ENCODE measurements around the gene RHOT1. TPM values are rescaled to one million over a fixed set of nuclear protein-coding genes. Genes with fewer than 3 reads are reported as not detected.

Gene RHOT1
- total RNA-seq, 1 donor from 2014 or later: 76.4 TPM

DNA sequence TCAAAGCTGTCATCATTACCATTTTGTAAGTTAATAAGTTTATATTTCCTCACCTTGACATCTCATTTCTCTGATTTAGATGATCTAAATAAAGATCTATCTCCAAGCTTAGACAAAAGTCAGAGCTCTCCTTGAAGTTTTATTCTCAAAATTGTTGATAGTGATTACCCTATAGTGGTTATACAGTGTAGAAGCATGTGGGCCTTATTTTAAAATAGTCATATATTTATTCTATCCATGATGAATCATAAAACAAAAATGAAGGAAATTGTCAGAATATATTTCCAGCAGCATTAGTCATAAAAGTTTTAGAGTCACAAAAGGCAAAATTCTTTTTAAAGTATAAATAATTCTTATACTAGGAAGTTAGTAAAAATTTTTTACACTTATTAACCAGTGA is 49.0 kb downstream of the RHOT1 start:
- no peaks in the 10 kb centered on the region for H3K9me3 Mint-ChIP-seq

DNA sequence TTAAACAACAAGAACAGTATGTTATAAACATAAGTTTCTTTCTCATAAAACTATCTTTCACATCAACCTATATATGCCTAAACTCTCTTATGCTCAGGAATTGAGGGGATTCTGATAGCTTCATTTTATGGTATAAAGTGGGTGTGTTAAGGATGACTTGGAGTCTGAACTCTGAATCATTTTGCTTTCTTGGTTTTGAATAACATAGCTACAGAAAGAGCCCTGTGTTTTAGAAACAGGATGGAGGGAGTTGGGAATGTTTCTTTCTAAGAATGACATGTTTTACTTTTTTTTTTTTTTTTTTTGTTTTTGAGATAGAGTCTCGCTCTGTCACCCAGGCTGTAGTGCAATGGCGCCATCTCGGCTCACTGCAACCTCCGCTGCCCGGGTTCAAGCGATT is 50.1 kb downstream of the RHOT1 start:
- H3K36me3 Mint-ChIP-seq: peaks cover 20% of the 10 kb centered on the region
- H3K27me3 ChIP-seq: no peaks in the 10 kb centered on the region
- H3K36me3 ChIP-seq: no peaks in the 10 kb centered on the region
- no peak overlapping the region for H3K9ac ChIP-seq
- H3K4me3 ChIP-seq: no peak overlapping the region
- peaks cover 5% of the 10 kb centered on the region for H3K27me3 Mint-ChIP-seq (ENCODE audit: insufficient read depth, low read depth)
- no peak overlapping the region for H3K4me2 ChIP-seq
- no peaks in the 10 kb centered on the region for H4K20me1 ChIP-seq (ENCODE audit: low read depth)
- no peak overlapping the region for H3K27ac ChIP-seq
- TF ChIP-seq, protein P1, sequence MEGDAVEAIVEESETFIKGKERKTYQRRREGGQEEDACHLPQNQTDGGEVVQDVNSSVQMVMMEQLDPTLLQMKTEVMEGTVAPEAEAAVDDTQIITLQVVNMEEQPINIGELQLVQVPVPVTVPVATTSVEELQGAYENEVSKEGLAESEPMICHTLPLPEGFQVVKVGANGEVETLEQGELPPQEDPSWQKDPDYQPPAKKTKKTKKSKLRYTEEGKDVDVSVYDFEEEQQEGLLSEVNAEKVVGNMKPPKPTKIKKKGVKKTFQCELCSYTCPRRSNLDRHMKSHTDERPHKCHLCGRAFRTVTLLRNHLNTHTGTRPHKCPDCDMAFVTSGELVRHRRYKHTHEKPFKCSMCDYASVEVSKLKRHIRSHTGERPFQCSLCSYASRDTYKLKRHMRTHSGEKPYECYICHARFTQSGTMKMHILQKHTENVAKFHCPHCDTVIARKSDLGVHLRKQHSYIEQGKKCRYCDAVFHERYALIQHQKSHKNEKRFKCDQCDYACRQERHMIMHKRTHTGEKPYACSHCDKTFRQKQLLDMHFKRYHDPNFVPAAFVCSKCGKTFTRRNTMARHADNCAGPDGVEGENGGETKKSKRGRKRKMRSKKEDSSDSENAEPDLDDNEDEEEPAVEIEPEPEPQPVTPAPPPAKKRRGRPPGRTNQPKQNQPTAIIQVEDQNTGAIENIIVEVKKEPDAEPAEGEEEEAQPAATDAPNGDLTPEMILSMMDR (IDR thresholded peaks at IDR 0.05): no peak
- TF ChIP-seq EZH2 (IDR thresholded peaks at IDR 0.05): no peak
- TF ChIP-seq EZH2phosphoT487 (IDR thresholded peaks at IDR 0.05): no peak
- H2AFZ ChIP-seq (replicated peaks): no peak overlapping the region
- H3K79me2 ChIP-seq (ENCODE audit: low read depth): no peaks in the 10 kb centered on the region
- H3K4me1 ChIP-seq: no peaks in the 10 kb centered on the region
- H3K9me3 Mint-ChIP-seq: no peaks in the 10 kb centered on the region
- H3K4me3 Mint-ChIP-seq: no peak overlapping the region
- no peak overlapping the region for H3K27ac Mint-ChIP-seq
- no peaks in the 10 kb centered on the region for H3K9me3 ChIP-seq (ENCODE audit: low read depth)
- H3F3A ChIP-seq (ENCODE audit: low read depth): peaks cover 11% of the 10 kb centered on the region
- no peak for DNase-seq (ENCODE audit: low spot score)
- no peaks in the 10 kb centered on the region for H3K4me1 Mint-ChIP-seq

More for the DNA sequence above, 49.0 kb downstream of the RHOT1 start:
- Mint-ChIP-seq H3K4me1 (no peaks in the 10 kb centered on the region), H3K4me3 (no peak overlapping the region), H3K27ac (no peak overlapping the region), H3K36me3 (peaks cover 17% of the 10 kb centered on the region), H3K27me3 (ENCODE audit: insufficient read depth, low read depth) (peaks cover under 1% of the 10 kb centered on the region)
- no peak overlapping the region for H3K4me2 ChIP-seq
- H3K9ac ChIP-seq: no peak overlapping the region
- DNase-seq (ENCODE audit: low spot score): no peak
- no peaks in the 10 kb centered on the region for H3K9me3 ChIP-seq (ENCODE audit: low read depth)
- H3K27ac ChIP-seq: no peak overlapping the region
- H3K4me1 ChIP-seq: no peaks in the 10 kb centered on the region
- H3F3A ChIP-seq (ENCODE audit: low read depth): peaks cover 11% of the 10 kb centered on the region
- no peak for TF ChIP-seq EZH2 (IDR thresholded peaks at IDR 0.05)
- TF ChIP-seq EZH2phosphoT487 (IDR thresholded peaks at IDR 0.05): no peak
- TF ChIP-seq, protein P1 (IDR thresholded peaks at IDR 0.05): no peak
- no peaks in the 10 kb centered on the region for H4K20me1 ChIP-seq (ENCODE audit: low read depth)
- no peak overlapping the region for H3K4me3 ChIP-seq
- no peaks in the 10 kb centered on the region for H3K27me3 ChIP-seq
- H3K36me3 ChIP-seq: no peaks in the 10 kb centered on the region
- no peak overlapping the region for H2AFZ ChIP-seq (replicated peaks)
- H3K79me2 ChIP-seq (ENCODE audit: low read depth): no peaks in the 10 kb centered on the region

DNA sequence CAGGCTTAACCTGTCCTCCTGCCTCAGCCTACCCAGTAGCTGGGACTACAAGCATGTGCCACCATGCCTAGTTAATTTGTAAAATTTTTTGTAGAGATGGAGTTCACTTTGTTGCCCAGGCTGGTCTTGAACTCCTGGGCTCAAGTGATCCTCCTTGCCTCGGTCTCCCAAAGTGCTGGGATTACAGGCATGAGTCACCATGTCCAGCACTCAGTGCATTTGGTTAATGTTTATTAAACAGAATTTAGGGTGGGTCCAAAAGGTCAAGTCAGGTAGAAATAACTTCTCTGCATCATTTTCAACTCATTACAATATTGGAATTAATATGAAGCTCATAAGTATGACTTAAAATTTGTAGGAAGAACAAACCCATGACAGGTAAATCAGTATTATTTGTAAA is 55.7 kb downstream of the RHOT1 start:
- no peak overlapping the region for H3K4me2 ChIP-seq
- H3K4me1 ChIP-seq: no peaks in the 10 kb centered on the region
- H3K79me2 ChIP-seq (ENCODE audit: low read depth): no peaks in the 10 kb centered on the region
- H3K4me3 ChIP-seq: no peak overlapping the region
- H3K9ac ChIP-seq: no peak overlapping the region
- DNase-seq (ENCODE audit: low spot score): no peak
- H3K4me1 Mint-ChIP-seq: no peaks in the 10 kb centered on the region
- H3K27ac Mint-ChIP-seq: no peak overlapping the region
- TF ChIP-seq, protein P1 (IDR thresholded peaks at IDR 0.05): no peak
- no peak for TF ChIP-seq EZH2phosphoT487 (IDR thresholded peaks at IDR 0.05)
- H3K36me3 ChIP-seq: peaks cover 5% of the 10 kb centered on the region
- no peaks in the 10 kb centered on the region for H4K20me1 ChIP-seq (ENCODE audit: low read depth)
- no peaks in the 10 kb centered on the region for H3K9me3 Mint-ChIP-seq
- no peaks in the 10 kb centered on the region for H3K27me3 ChIP-seq
- H3K9me3 ChIP-seq (ENCODE audit: low read depth): no peaks in the 10 kb centered on the region
- no peak overlapping the region for H3K4me3 Mint-ChIP-seq
- peaks cover 11% of the 10 kb centered on the region for H3F3A ChIP-seq (ENCODE audit: low read depth)
- H3K27ac ChIP-seq: no peak overlapping the region
- H3K27me3 Mint-ChIP-seq (ENCODE audit: insufficient read depth, low read depth): peaks cover 7% of the 10 kb centered on the region
- H2AFZ ChIP-seq (replicated peaks): no peak overlapping the region
- peaks cover 32% of the 10 kb centered on the region for H3K36me3 Mint-ChIP-seq

Measured in neural progenitor cell (in vitro differentiated cells).